A549 (cell line): ENCODE results near the gene TCEA2. TPM values are rescaled to one million over a fixed set of nuclear protein-coding genes. Genes with fewer than 3 reads are reported as not detected.

Experiments
- ATAC-seq, 2 experiments: fragments of 200-7000 bp in 1 of 2; fragments of >200 bp in 1 of 2; cut with Nextera tagmentation in 1 of 2; cut with Tn5 transposase in 1 of 2; 3 replicates each; pipeline versions ENCODE4 v1.8.0 to v1.9.1; 2018 to 2020; ENCODE audit warnings: mild to moderate bottlenecking in 1 of 2, moderate library complexity in 1 of 2
- CTCF ChIA-PET: fragments of 300-600 bp; sonication (Branson Sonifier 250); formaldehyde crosslinking; extraction: SDS; loops from one replicate; lab custom pipeline; 2021; ENCODE audit warnings: antibody characterized with exemption, inconsistent platforms; lab: Yijun Ruan, JAX
- POLR2A ChIA-PET: fragments of 350-600 bp; formaldehyde crosslinking; extraction: SDS; loops from one replicate; lab custom pipeline; 2021; ENCODE audit warnings: antibody characterized with exemption, inconsistent platforms; lab: Yijun Ruan, JAX
- DNase-seq, 2 experiments: peaks; one replicate each; pipeline versions ENCODE4 v3.0.0 to v3.0.0-alpha.2; 2011 to 2016; ENCODE audit warnings: low read depth in 1 of 2, low spot score in 1 of 2
- FAIRE-seq: peaks from 2 replicates; lab custom pipeline; 2011; peaks lifted over from hg19 to GRCh38; lab: Jason Lieb, UNC
- H3K27ac ChIP-seq, 2 experiments: fragments of >200 bp; sonication (Bioruptor Twin); formaldehyde crosslinking; 3 replicates each; pipeline ENCODE4 v1.5.1; 2016 to 2017
- H3K4me1 ChIP-seq: fragments of >200 bp; sonication (Bioruptor Twin); formaldehyde crosslinking; 3 replicates; pipeline ENCODE4 v1.6.1; 2016
- H3K4me2 ChIP-seq: fragments of >200 bp; sonication (Bioruptor Twin); formaldehyde crosslinking; 3 replicates; pipeline ENCODE4 v1.6.1; 2016
- H3K4me3 ChIP-seq: fragments of >200 bp; sonication (Bioruptor Twin); formaldehyde crosslinking; 3 replicates; pipeline ENCODE4 v1.5.1; 2016
- H3K9me3 ChIP-seq: fragments of >200 bp; sonication (Bioruptor Twin); formaldehyde crosslinking; 3 replicates; pipeline ENCODE4 v1.6.1; 2016
- ATOH8 ChIP-seq: fragments of 250-450 bp; sonication (Bioruptor Pico); IDR thresholded peaks from 2 replicates; pipeline ENCODE4 v1.5.0; 2020; ENCODE audit warnings: low read depth, mild to moderate bottlenecking, moderate library complexity
- CEBPB ChIP-seq, 2 experiments: fragments of >200 bp in 1 of 2; sonication (Bioruptor Twin) in 1 of 2; formaldehyde crosslinking in 1 of 2; IDR thresholded peaks; 2 replicates each; pipeline ENCODE4 v1.6.1; 2012 to 2016
- CHD2 ChIP-seq: fragments of 150-350 bp; IDR thresholded peaks from 2 replicates; pipeline ENCODE4 v1.6.1; 2014; ENCODE audit warnings: low read length; ENCODE audit not compliant: partially characterized antibody
- EHMT2 ChIP-seq: fragments of 200-600 bp; sonication (generic); IDR thresholded peaks from 2 replicates; pipeline ENCODE4 v1.6.1; 2016; ENCODE audit warnings: antibody characterized with exemption, low read depth, mild to moderate bottlenecking, moderate library complexity
- HES2 ChIP-seq: fragments of >200 bp; sonication (Bioruptor Twin); formaldehyde crosslinking; IDR thresholded peaks from 2 replicates; pipeline ENCODE4 v1.6.1; 2016
- MYC ChIP-seq: IDR thresholded peaks from 2 replicates; pipeline ENCODE4 v1.6.1; 2012; ENCODE audit warnings: mild to moderate bottlenecking, inconsistent platforms, low read length, improper control_type of control experiment, borderline replicate concordance
- POLR2A ChIP-seq: IDR thresholded peaks from 2 replicates; pipeline ENCODE4 v1.6.1; 2012; ENCODE audit warnings: mild to moderate bottlenecking, low read length
- RCOR1 ChIP-seq: fragments of 150-350 bp; IDR thresholded peaks from 2 replicates; pipeline ENCODE4 v1.6.1; 2014; ENCODE audit warnings: antibody characterized with exemption, low read length, low read depth
- USF2 ChIP-seq: fragments of 450-650 bp; IDR thresholded peaks from 2 replicates; pipeline ENCODE4 v1.6.1; 2014; ENCODE audit warnings: antibody characterized with exemption
- WGBS: methylation state at CpG from one replicate; pipeline ENCODE4 v1.1.6; 2017; ENCODE audit errors: missing lambda C conversion rate; 5-methylcytosine and 5-hydroxymethylcytosine counted together
- polyA plus RNA-seq, 4 experiments: library from polyadenylated mRNA; depleted of rRNA in 3 of 4; stranded (reverse); fragments of >200 nt; fragmentation: RNase III in 1 of 4; extraction: RNeasy Plus Mini Kit Qiagen cat#74134 plus additional on column Dnase treatment in 1 of 4; gene quantifications; 2 replicates in 3 of 4; 3 replicates in 1 of 4; pipeline ENCODE4 v1.2.3, GENCODE V29; 2011 to 2017

TCEA2 gene
- polyA plus RNA-seq, 2 of the 4 experiments (the other 2 are of a cell fraction): 11.2 to 29.8 TPM

GRCh38 chr20:64032706-64033624 lies 30.0 kb upstream of the TCEA2 start:
- Histone ChIP-seq H3K4me2 (no peak overlapping the region), H3K4me3 (no peak overlapping the region), H3K9me3 (no peaks in the 10 kb centered on the region), H3K27ac (no peak overlapping the region), H3K4me1 (peaks cover 5% of the 10 kb centered on the region; the same call in 2 of the 3 replicates)
- FAIRE-seq (no peak), DNase-seq (no peak), ATAC-seq (no peak)
- ChIA-PET POLR2A (no interaction called here), CTCF (interaction anchor here (0.7 to 2.4 kb wide), 4 partner anchors 25 to 87 kb away, joined by 3 to 9 read pairs (median 4); no protein-coding TSS in a partner anchor)
- no peak for TF ChIP-seq POLR2A
- TF ChIP-seq CEBPB (IDR thresholded peaks at IDR 0.05): no peak
- 90% methylated on average over 31 of the region's 31 CpGs for WGBS

GRCh38 chr20:64033981-64034493 lies 29.0 kb upstream of the TCEA2 start:
- TF ChIP-seq ATOH8 (CRISPR knock-in tag) (no peak), HES2 (no peak)
- ChIA-PET POLR2A (no interaction called here), CTCF (interaction anchor here (2.2 to 2.4 kb wide), 2 partner anchors 24 to 86 kb away, joined by 4 to 9 read pairs; no protein-coding TSS in a partner anchor)
- H3K4me2 ChIP-seq: no peak overlapping the region
- DNase-seq (no peak), ATAC-seq (no peak), FAIRE-seq (no peak)
- WGBS: 98% methylated on average over 7 of the region's 11 CpGs
- peaks cover 8% of the 10 kb centered on the region; the same call in 2 of the 3 replicates for H3K4me1 ChIP-seq
- no peaks in the 10 kb centered on the region for H3K9me3 ChIP-seq
- H3K27ac ChIP-seq: no peak overlapping the region
- no peak overlapping the region for H3K4me3 ChIP-seq

GRCh38 chr20:64035066-64035932 lies 27.7 kb upstream of the TCEA2 start:
- DNase-seq (no peak), ATAC-seq (no peak), FAIRE-seq (no peak)
- ChIA-PET POLR2A (no interaction called here), CTCF (interaction anchor here (0.6 to 7.1 kb wide), 4 partner anchors 22 to 121 kb away, joined by 3 to 143 read pairs (median 8); partner anchors contain the start of genes PRPF6 and TCEA2)
- peaks cover 13% of the 10 kb centered on the region; the same call in 2 of the 3 replicates for H3K4me1 ChIP-seq
- H3K4me2 ChIP-seq: no peak overlapping the region
- 83% methylated on average over 12 of the region's 17 CpGs for WGBS
- H3K9me3 ChIP-seq: no peaks in the 10 kb centered on the region
- H3K27ac ChIP-seq: no peak overlapping the region
- H3K4me3 ChIP-seq: no peak overlapping the region
- TF ChIP-seq CHD2: no peak
- no peak for TF ChIP-seq MYC

GRCh38 chr20:64035933-64036345 lies 27.1 kb upstream of the TCEA2 start, which contains the start of gene C20orf204:
Gene C20orf204, plus strand, starts transcription at chr20:64036182. Its CDS starts 142 bp downstream, at chr20:64036324.
- peaks cover 13% of the 10 kb centered on the region; the same call in 2 of the 3 replicates for H3K4me1 ChIP-seq
- no peak for ATAC-seq
- POLR2A ChIA-PET: no interaction called here
- no peak within 1 kb of the TSS for H3K4me3 ChIP-seq
- WGBS: 89% methylated on average over 3 of the region's 10 CpGs
- H3K27ac ChIP-seq: no peak within 1 kb of the TSS
- no peak within 1 kb of the TSS for H3K4me2 ChIP-seq
- no peaks in the 10 kb centered on the region for H3K9me3 ChIP-seq
- no peak for TF ChIP-seq EHMT2
- TF ChIP-seq RCOR1: no peak
- TF ChIP-seq USF2: no peak
- CTCF ChIA-PET: interaction anchor here (1.0 to 7.1 kb wide), 5 partner anchors 9 to 56 kb away, joined by 4 to 143 read pairs (median 8); partner anchors contain the start of genes PRPF6 and TCEA2
- DNase-seq: no peak
- no peak for FAIRE-seq
